Karpas-422 (cell line): ENCODE measurements around the gene POFUT2. TPM values are rescaled to one million over a fixed set of nuclear protein-coding genes. Genes with fewer than 3 reads are reported as not detected.

Experiments
- DNase-seq: peaks from one replicate; pipeline ENCODE4 v3.0.0-alpha.2; 2015
- H2AFZ ChIP-seq: fragments of 200-600 bp; sonication (generic); 2 replicates; pipeline ENCODE4 v1.6.1; 2014; ENCODE audit warnings: antibody characterized with exemption, low read length, mixed read lengths
- H3K27ac ChIP-seq: fragments of 200-600 bp; sonication (generic); 2 replicates; pipeline ENCODE4 v1.5.1; 2014; ENCODE audit warnings: mild to moderate bottlenecking, low read length, moderate library complexity
- H3K27me3 ChIP-seq: fragments of 200-600 bp; sonication (generic); 2 replicates; pipeline ENCODE4 v1.6.1; 2014; ENCODE audit warnings: low read length, mixed read lengths
- H3K36me3 ChIP-seq: fragments of 200-600 bp; sonication (generic); 2 replicates; pipeline ENCODE4 v1.6.1; 2014; ENCODE audit warnings: low read length, mixed read lengths; ENCODE audit not compliant: insufficient read depth
- H3K4me1 ChIP-seq: fragments of 200-600 bp; sonication (generic); 2 replicates; pipeline ENCODE4 v1.6.1; 2014; ENCODE audit warnings: mild to moderate bottlenecking, low read length, mixed read lengths
- H3K4me2 ChIP-seq: fragments of 200-600 bp; sonication (generic); 2 replicates; pipeline ENCODE4 v1.6.1; 2014; ENCODE audit warnings: low read length, low read depth, mild to moderate bottlenecking; ENCODE audit not compliant: poor library complexity, severe bottlenecking
- H3K4me3 ChIP-seq: fragments of 200-600 bp; sonication (generic); 2 replicates; pipeline ENCODE4 v1.5.1; 2014; ENCODE audit warnings: mild to moderate bottlenecking, antibody characterized with exemption, low read length, mixed read lengths
- H3K79me2 ChIP-seq: fragments of 200-600 bp; sonication (generic); 2 replicates; pipeline ENCODE4 v1.6.1; 2014; ENCODE audit warnings: mild to moderate bottlenecking, low read length, mixed read lengths
- H3K9ac ChIP-seq: fragments of 200-600 bp; sonication (generic); 2 replicates; pipeline ENCODE4 v1.6.0; 2014; ENCODE audit warnings: low read length
- H3K9me2 ChIP-seq: fragments of 200-600 bp; sonication (generic), shearing (Covaris generic); replicated peaks from 2 replicates; pipeline ENCODE4 v1.6.0; 2014; ENCODE audit warnings: mild to moderate bottlenecking, low read length, moderate library complexity; ENCODE audit not compliant: insufficient read depth
- H3K9me3 ChIP-seq: fragments of 300-700, 200-600 bp; sonication (generic); 2 replicates; pipeline ENCODE4 v1.6.1; 2014; ENCODE audit warnings: low read length, mixed read lengths
- H4K20me1 ChIP-seq: fragments of 200-600 bp; sonication (generic); 2 replicates; pipeline ENCODE4 v1.6.1; 2014; ENCODE audit warnings: mild to moderate bottlenecking, antibody characterized with exemption, low read length, low read depth; ENCODE audit not compliant: insufficient read depth
- total RNA-seq: library from RNA; depleted of rRNA; stranded (reverse); fragments of >200 nt; shearing (Covaris generic); gene quantifications from 2 replicates; pipeline ENCODE4 v1.2.3, GENCODE V29; 2014; ENCODE audit warnings: low replicate concordance

POFUT2 gene
- total RNA-seq, 1 experiment from 2014 or later: 10.5 TPM

DNA sequence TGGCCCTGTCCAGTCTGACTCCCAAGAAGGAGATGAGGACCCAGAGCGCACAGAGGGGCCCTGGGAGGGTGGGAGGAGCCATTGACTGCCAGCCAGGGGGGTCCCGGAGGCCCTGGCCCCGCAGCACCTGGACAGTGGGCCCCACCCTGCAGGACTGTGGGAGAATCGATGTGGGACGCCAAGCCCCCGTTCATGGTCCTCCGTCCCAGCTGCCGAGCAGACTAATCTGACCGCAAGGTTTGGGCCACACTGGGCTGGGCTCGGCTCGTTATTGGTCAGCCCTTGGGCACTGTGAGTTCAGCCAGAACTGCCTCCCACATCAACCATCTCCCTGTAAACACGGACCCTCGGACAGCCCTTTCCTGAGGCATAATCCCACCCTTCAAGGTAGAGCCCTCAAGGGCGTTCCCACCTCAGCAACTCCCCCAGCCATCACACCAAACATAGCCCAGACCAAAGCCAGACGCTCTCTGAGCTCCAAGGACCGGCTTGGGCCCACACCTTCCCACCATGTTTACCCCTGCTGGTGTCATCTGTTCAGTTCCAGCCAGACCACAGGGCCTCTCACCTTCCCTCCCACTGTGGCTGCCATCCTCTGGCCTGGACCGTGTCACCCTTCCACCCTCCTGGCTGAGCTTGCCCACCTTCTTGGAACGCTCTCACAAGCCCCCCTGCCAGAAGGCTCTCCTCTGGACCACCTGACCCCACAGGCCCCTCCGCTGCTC, 16.2 kb upstream of the POFUT2 start:
- no peak overlapping the region for H3K9ac ChIP-seq
- H3K36me3 ChIP-seq: no peaks in the 10 kb centered on the region
- no peaks in the 10 kb centered on the region for H3K27me3 ChIP-seq
- DNase-seq: no peak
- no peak overlapping the region for H3K4me3 ChIP-seq
- H3K9me3 ChIP-seq: no peaks in the 10 kb centered on the region
- H3K9me2 ChIP-seq: no peaks in the 10 kb centered on the region
- no peaks in the 10 kb centered on the region for H4K20me1 ChIP-seq
- H3K4me2 ChIP-seq: no peak overlapping the region
- H2AFZ ChIP-seq: no peak overlapping the region
- no peaks in the 10 kb centered on the region for H3K79me2 ChIP-seq
- H3K4me1 ChIP-seq: no peaks in the 10 kb centered on the region
- H3K27ac ChIP-seq: no peak overlapping the region

DNA sequence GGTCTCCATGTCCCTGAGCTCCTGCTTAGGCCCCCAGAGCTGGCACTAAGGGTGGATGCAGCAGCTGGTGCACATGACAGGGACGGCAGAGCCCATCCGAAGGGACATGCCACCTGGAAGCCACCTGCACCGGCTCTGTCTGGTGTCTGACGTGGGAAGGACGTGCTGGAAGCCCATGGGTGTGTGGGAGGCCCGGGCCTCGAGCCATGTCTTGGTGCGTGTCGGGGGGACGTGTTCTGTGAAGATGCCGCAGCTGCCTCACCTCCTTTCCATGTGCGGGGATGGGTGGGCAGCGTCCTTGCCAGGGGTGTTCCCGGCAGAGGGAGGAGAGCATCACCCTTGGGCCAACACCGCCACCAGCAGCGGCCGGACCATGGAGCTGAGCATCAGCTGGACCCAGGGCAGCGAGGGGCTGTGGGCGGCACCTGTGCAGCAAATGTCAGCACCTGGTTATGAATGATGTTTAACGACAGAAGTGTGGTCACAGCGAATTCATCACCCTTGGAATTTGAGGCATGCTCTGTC, 15.5 kb upstream of the POFUT2 start:
- Histone ChIP-seq H3K4me2 (no peak overlapping the region), H3K9ac (no peak overlapping the region), H3K79me2 (no peaks in the 10 kb centered on the region), H3K9me2 (no peaks in the 10 kb centered on the region), H3K36me3 (no peaks in the 10 kb centered on the region), H3K27me3 (no peaks in the 10 kb centered on the region), H4K20me1 (no peaks in the 10 kb centered on the region), H2AFZ (no peak overlapping the region), H3K4me3 (no peak overlapping the region), H3K9me3 (no peaks in the 10 kb centered on the region), H3K4me1 (no peaks in the 10 kb centered on the region), H3K27ac (no peak overlapping the region)
- DNase-seq: no peak

DNA sequence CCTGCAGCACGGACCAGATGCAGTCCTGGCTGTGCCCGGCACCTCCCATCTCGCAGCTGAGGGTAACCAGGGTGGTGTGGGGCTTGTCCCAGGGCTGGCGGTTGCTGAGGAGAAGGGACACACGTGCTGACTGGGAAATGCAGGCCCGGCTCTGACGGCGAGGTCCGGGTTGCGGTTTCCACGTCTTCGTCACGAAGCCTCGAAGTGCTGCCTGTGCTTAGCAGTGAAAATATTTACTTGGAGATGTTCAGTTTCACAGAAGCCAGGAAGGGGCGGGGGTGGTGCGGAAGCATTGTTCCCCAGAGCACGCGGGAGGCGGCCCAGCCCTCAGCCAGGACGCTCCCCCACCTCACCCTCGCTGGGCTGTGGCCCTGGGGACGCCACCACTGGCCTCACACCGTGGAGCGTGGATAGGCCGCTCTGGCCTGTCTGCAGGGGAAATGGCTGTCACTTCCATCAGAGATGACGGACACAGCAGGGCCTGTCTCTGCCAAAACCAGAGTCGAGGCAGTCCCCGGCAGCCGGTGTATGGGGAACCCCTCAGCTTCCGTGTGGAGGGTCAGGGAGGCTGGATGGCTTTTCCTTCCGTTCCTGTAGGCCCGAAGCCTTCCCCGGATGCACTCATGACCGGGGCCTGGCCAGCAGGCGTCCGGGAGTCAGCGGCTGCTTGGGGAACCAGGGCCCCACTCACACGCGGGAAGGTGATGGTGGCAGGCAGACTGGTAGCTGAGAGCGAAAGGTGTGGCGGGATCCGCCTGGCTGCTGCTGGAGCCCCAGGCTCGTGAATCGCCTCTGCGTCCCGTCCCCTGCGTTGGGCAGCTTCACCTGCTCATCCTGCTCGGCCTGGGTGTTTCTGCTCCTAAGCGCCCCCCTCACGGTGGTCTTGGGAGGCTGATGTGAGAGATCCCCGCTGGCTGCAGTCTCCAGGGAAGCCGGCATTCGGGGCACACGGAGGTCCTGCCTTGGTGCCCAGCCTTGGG, 14.7 kb upstream of the POFUT2 start:
- H3K4me3 ChIP-seq: no peak overlapping the region
- H3K4me2 ChIP-seq: no peak overlapping the region
- H3K27me3 ChIP-seq: no peaks in the 10 kb centered on the region
- no peak overlapping the region for H2AFZ ChIP-seq
- H3K36me3 ChIP-seq: no peaks in the 10 kb centered on the region
- H3K4me1 ChIP-seq: no peaks in the 10 kb centered on the region
- no peak for DNase-seq
- H4K20me1 ChIP-seq: no peaks in the 10 kb centered on the region
- H3K79me2 ChIP-seq: no peaks in the 10 kb centered on the region
- H3K27ac ChIP-seq: no peak overlapping the region
- no peak overlapping the region for H3K9ac ChIP-seq
- no peaks in the 10 kb centered on the region for H3K9me3 ChIP-seq
- no peaks in the 10 kb centered on the region for H3K9me2 ChIP-seq

DNA sequence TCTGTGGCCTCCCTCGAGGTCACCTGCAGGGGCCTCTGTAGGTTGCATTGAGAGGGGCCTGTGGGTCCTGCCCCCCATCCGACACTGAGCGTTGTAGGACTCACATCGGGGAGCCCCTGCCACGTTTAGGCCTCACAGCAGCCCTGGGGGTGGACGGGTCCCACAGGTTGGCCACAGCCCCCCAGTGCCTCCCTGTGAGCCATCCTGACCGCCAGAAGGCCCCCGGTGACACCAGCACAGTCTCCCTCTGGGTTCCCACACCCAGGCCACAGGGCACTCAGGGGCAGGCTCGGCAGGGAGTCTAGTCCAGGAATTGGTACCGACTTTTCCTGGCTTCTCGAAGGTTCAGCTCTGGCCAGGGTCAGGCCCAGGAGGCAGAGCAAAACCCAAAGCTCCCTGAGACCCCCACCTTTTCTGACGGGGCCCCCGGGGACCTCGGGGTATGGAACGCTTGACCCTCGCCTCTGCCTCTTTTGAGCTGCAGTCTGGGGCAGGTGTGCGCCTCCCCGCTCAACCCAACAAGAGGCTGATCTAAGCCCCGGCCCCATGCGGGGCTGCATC, 13.9 kb upstream of the POFUT2 start:
- H3K79me2 ChIP-seq: no peaks in the 10 kb centered on the region
- H3K9me2 ChIP-seq: no peaks in the 10 kb centered on the region
- H3K4me1 ChIP-seq: no peaks in the 10 kb centered on the region
- no peaks in the 10 kb centered on the region for H3K27me3 ChIP-seq
- H3K9ac ChIP-seq: no peak overlapping the region
- no peak overlapping the region for H3K27ac ChIP-seq
- no peak overlapping the region for H3K4me2 ChIP-seq
- no peak for DNase-seq
- no peaks in the 10 kb centered on the region for H3K36me3 ChIP-seq
- no peak overlapping the region for H3K4me3 ChIP-seq
- no peak overlapping the region for H2AFZ ChIP-seq
- no peaks in the 10 kb centered on the region for H4K20me1 ChIP-seq
- H3K9me3 ChIP-seq: no peaks in the 10 kb centered on the region

DNA sequence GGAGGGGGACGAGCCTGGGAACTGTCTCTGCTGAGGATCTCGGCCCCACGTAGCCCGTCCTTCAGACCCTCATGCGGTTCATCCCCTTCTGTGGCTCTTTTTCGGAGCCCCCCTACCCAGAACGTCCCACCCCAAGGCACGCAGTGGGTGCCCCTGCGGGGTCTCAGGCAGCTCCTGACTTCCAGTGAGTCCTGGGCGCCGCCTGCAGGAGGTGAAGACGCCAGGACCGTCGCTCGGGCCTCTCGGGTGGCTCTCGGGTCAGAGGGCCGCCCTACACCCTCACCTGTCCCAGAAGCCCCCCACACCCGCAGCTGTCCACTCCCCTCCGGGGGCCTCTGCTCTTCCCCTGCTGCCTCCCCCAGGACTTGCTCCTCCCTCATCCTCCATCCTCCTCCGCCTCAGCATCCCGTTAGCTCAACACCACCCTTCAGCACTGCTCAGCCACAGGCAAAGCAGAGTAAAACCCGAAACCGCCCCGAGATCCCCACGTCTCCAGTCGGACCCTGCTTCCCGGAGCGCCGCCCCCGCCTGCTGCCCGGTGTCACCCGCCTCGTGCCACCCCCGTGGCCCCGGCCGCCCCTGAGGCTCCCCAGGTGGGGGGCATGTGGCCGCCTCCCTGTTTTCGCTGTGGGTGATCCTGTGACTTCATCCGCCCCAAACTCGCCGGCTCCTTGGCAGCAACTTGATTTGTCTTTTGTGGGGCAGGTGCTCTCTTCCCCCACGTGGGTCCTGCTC, 13.3 kb upstream of the POFUT2 start:
- no peak for DNase-seq
- H3K9ac ChIP-seq: no peak overlapping the region
- no peak overlapping the region for H3K4me2 ChIP-seq
- no peak overlapping the region for H3K4me3 ChIP-seq
- H3K4me1 ChIP-seq: no peaks in the 10 kb centered on the region
- H3K9me2 ChIP-seq: no peaks in the 10 kb centered on the region
- no peak overlapping the region for H3K27ac ChIP-seq
- no peaks in the 10 kb centered on the region for H4K20me1 ChIP-seq
- no peaks in the 10 kb centered on the region for H3K36me3 ChIP-seq
- no peak overlapping the region for H2AFZ ChIP-seq
- no peaks in the 10 kb centered on the region for H3K27me3 ChIP-seq
- no peaks in the 10 kb centered on the region for H3K79me2 ChIP-seq
- H3K9me3 ChIP-seq: no peaks in the 10 kb centered on the region

DNA sequence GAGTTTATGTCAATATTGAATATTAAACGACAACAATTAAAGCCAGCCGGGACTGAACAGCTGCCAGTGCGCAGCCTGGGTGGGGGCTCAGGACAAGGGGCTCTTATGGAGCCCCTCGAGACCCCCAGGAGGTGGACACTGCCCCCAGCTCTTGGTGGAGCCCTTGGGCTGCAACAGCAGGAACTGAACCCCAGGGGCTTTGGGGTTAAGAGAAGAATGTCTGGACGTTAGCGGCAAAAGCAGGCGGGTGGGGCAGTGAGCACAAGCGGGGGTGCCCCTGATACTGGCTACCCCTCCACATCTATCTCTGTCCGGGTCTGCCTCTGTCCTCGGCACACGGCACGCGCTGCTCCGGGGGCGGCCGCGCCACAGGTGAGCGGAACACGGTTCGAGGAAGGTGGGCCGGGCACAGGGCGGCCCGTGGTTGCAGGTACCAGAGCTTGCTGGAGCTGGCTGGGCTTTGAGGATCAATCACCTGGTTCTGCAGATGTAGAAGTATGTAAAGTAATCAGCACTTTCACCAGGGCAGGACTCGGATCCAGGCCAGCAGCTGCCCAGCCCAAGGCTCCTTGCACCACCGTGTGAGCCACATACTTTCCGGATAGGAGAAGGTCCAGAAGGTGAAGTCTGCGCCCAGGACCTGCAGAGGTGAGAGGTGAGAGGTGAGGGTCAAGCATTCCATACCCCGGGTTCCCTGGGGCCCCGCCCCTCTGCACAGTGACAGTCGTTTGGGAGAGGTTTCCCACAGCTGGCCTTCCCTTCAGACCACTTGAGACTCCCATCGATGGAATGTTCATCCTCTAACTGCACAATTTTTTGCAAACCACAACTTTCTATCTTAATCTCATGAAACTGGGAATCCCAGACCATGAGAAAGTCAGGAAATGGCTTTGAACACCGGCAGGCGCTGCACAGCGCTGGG, 12.4 kb upstream of the POFUT2 start:
- no peak for DNase-seq
- Histone ChIP-seq H2AFZ (no peak overlapping the region), H3K9ac (no peak overlapping the region)

DNA sequence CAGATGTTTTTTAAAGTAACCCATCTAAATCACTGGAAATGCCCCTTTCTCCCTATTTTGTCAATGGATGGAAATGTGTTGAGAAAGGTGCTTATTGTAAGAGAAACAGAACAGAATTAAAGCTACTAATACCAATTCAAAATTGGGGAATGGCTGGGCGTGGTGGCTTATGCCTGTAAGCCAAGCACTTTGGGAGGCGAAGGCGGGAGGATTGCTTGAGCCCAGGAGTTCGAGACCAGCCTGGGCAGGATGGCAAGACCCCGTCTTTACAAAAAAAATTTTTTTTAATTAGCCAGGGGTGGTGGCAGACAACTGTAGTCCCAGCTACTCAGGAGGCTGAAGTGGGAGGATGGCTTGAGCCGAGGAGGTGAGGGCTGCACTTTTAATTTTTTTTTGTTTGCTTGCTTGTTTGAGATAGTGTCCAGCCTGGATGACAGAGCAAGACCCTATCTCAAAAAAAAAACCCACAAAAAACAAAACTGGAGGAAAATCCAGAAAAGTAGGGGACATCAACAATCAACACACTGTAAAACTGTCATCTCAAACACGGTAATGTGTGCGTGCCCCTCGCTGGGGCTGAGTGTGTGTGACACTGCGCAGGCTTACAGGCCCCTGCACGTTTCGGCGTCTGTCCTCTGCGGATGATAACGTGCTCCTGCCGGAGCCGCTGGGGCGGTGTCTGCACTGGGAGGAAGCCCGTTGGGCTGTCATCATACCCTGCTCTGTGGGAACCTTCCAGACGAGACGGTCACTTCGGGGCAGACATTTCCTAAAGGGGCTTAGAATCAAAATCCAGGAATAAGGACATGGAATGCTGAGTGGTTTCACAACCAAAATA, 11.6 kb upstream of the POFUT2 start:
- Histone ChIP-seq H2AFZ (no peak overlapping the region), H4K20me1 (no peaks in the 10 kb centered on the region), H3K9me3 (no peaks in the 10 kb centered on the region), H3K9me2 (no peaks in the 10 kb centered on the region), H3K36me3 (no peaks in the 10 kb centered on the region), H3K27ac (no peak overlapping the region), H3K4me1 (no peaks in the 10 kb centered on the region), H3K4me3 (no peak overlapping the region), H3K79me2 (no peaks in the 10 kb centered on the region), H3K27me3 (no peaks in the 10 kb centered on the region), H3K9ac (no peak overlapping the region), H3K4me2 (no peak overlapping the region)
- no peak for DNase-seq

More for the DNA sequence above, 12.4 kb upstream of the POFUT2 start:
- Histone ChIP-seq H3K27me3 (no peaks in the 10 kb centered on the region), H3K9me2 (no peaks in the 10 kb centered on the region), H3K79me2 (no peaks in the 10 kb centered on the region), H4K20me1 (no peaks in the 10 kb centered on the region), H3K36me3 (no peaks in the 10 kb centered on the region), H3K27ac (no peak overlapping the region), H3K4me2 (no peak overlapping the region), H3K9me3 (no peaks in the 10 kb centered on the region), H3K4me1 (no peaks in the 10 kb centered on the region), H3K4me3 (no peak overlapping the region)
